Posterior cingulate gyrus (tissue), 11 donors: ENCODE measurements around the gene NT5C2.
"Not testable (repeated sequence)": the region's sequence is repeated elsewhere in the genome, so short reads cannot be mapped to it uniquely, and the experiment has no call there.

Experiments used
- DNase-seq, 10 donors: peaks; one replicate each; pipeline versions ENCODE4 v3.0.0 to v3.0.0-alpha.2; 2020 to 2021; ENCODE audit warnings: mixed read lengths in 3 of 10
- intact Hi-C: fragments of 100-400 bp; cut with DNase I; formaldehyde crosslinking; loops from one replicate; pipeline ENCODE4 v1.15.1; 2023

NT5C2 gene

DNA sequence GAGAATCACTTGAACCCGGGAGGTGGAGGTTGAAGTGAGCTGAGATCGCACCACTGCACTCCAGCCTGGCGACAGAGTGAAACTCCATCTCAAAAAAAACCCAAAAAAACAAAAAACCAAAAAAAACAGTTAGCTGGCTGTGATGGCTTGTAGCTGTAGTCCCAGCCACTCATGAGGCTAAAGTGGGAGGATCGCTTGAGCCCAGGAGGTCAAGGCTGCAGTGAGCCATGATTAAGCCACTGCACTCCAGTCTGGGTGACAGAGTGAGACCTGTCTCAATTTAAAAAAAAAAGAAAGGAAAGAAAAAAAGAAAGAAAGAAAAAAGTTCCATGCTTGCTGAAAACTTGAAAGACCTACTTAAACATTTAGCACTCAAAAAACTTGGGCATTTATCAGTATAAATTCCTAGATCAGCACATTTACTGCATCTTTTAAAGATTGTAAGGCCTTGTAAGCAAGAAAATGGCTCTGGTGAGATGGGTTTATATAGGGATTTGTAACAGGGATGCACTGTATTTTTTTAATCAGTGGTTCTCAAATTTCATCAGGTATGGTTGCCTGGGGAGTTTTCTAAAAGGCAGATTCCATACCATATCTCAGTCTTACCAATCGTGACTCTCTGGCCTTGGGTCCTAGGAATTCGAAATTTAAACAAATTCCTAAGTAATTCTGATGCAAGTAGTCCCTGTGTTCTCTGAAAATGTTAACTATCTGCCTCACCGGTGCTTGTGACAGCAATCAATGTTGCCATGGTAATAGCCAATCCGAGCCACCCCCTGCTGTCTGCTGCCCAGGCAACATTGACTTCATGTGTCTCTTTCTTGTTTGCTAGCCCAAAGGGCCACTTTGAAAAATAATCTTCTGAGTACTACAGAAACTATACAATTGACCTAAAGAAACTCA, 11.5 kb upstream of the NT5C2 start:
- intact Hi-C loops: no loop called here
- no peak for DNase-seq

DNA sequence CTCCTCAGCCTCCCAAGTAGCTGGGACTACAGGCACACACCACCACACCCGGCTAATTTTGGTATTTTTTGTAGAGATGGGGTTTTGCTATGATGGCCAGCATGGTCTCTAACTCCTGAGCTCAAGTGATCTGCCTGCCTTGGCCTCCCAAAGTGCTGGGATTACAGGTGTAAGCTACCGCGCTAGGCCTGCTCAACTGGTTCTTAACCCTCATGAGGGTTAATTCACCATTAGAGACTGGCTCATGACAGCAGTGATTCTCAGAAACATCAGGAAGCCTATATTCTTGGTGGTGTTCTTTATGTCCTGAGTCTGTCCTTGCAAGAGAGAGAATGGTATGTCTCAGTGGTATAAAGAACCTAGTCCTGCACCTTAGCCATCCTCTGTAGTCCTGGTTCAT, 10.4 kb upstream of the NT5C2 start:
- DNase-seq: no peak
- intact Hi-C loops: no loop called here

DNA sequence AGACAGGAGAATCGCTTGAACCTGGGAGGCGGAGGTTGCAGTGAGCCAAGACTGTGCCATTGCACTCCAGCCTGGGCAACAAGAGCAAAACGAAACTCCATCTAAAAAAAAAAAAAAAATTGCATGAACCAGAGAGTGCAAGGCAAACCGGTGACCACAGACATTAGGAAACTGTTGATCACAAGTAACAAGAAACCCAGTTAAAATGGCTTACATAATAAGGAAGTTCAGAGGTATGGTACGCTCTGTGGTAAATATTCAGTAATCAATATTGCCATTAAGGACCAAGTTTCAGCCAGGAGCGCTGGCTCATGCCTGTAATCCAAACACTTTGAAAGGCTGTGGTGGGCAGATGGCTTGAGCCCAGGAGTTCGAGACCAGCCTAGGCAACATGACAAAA, 9.2 kb upstream of the NT5C2 start:
- intact Hi-C loops: no loop called here
- no peak for DNase-seq

DNA sequence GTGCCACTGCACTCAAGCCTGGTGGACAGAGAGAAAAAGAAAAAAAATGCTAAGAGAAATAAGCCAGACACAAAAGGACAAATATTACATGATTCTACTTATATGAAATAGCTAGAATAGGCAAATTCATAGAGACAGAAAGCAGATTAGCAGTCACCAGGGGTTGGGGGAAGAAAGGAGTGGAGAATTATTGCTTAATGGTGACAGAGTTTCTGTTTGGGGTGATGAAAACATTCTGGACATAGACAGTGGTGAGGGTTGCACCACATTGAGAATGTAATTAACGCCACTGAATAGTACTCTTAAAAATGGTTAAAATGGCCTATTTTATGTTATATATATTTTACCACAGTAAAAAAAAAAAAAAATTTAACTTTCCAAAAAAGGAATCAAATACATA, 6.4 kb upstream of the NT5C2 start:
- intact Hi-C loops: loop anchor here (10.0 kb wide), 1 partner anchor 115 kb away; no protein-coding TSS in a partner anchor
- no peak for DNase-seq

DNA sequence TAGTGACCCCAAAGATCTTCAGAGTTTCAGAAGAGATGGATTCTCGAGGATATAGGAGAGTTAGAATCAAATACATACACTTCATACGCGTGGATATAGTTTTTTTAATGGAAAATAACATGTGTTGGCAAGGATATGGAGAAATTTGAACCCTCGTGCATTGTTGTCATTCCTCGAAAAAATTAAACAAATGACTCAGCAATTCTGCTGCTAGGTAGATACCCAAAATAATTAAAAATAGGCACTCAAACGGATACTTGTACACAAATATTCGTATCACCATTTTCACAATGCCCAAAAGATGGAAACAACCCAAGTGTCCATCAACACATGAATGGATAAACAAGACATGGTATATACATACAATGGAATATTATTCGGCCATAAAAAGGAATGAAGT, 5.6 kb upstream of the NT5C2 start:
- DNase-seq: no peak
- intact Hi-C loops: loop anchor here (10.0 kb wide), 1 partner anchor 114 kb away; no protein-coding TSS in a partner anchor

DNA sequence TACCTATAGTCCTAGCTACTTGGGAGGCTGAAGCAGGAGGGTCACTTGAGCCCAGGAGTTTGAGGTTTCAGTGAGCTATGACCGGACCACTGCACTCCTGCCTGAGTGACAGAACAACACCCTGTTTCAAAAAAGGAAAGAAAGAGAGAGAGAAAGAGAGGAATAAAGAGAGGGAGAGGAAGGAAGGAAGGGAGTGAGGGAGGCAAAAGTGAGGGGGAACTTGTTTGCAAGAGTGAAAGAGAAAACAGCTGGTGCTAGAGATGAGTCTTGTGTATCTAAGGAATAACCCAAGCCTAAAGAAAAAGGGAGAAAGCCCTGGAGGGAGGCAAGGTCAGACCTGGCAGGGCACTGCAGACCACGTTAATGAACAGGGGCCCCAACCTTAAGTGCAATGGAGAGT, 4.8 kb upstream of the NT5C2 start:
- intact Hi-C loops: loop anchor here (10.0 kb wide), 1 partner anchor 113 kb away; no protein-coding TSS in a partner anchor
- no peak for DNase-seq

DNA sequence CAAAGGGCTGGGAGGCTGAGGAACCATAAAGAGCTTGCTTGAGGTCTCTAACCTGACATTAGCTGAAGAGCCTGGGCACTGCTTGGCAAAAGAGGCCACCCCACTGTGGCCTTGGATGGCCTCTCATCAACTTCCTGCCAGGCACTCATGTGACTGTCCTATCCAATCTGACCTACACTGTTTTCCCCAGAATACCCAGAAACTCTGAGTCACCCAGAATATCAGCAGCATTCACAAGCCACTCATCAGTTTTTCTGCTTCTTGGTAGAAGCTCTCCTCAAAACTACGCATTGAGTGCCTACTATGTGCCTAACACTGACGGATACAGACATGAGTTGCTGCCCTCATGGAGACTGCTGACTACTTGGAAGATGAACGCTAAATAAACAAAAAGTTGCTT, 4.1 kb upstream of the NT5C2 start:
- intact Hi-C loops: loop anchor here (10.0 kb wide), 1 partner anchor 112 kb away; no protein-coding TSS in a partner anchor
- peak in 3 of 10 donors; percentile 16 to 30 (median 24) for DNase-seq

DNA sequence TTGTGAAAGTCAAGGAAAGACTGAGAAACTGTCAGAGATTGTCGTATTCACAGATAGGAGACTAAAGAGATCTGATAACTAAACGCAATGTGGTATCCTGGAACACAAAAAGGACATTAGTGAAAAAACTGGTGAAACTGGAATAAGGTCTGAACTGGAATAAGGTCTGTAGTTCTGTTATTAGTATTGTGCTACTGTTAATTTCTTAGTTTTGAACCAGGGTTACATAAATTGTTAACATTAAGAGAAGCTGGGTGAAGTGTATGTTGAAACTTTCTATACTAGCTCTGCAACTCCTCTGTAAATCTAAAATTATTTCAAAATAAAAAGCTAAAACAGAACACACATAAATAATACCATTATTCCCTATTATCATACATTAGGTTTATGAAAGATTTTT, 3.4 kb upstream of the NT5C2 start:
- DNase-seq: no peak
- intact Hi-C loops: loop anchor here (10.0 kb wide), 1 partner anchor 112 kb away; no protein-coding TSS in a partner anchor

DNA sequence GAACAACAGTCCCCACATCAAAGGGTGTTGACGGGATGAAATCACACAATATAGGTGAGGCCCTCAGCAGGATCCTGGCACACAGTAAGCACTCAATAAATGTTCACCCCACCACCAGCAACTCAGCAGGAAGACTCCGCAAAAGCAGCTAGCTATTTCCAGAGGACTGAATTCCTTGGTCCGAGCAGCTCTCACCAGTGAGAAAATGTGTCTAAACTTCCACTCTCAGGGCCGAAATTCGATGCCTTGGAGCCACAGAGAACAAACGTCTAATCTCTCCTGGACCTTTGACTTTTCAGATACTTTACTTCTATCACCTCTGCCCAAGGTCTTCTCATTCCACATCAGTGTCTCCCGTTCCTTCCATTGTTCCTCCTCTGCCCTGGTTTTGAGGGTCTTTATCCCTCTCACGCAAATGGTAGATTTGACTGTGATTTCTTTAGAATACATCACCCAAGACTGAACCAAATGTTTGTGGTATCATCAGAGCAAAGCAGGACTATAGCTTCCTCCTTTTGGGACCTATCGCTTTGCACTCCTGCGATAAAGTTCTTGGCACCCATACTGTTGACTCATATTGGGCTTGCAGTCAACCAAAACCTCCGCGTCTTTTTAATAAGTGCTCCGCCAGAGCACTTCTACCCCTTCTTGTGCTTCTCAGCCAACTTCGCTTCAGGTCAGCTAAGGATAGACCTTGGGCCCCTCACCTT, 903 bp upstream of the NT5C2 start:
- intact Hi-C loops: loop anchor here (5.0 to 10.0 kb wide), 2 partner anchors 109 to 277 kb away; partner anchors contain the start of gene CNNM2
- no peak for DNase-seq

DNA sequence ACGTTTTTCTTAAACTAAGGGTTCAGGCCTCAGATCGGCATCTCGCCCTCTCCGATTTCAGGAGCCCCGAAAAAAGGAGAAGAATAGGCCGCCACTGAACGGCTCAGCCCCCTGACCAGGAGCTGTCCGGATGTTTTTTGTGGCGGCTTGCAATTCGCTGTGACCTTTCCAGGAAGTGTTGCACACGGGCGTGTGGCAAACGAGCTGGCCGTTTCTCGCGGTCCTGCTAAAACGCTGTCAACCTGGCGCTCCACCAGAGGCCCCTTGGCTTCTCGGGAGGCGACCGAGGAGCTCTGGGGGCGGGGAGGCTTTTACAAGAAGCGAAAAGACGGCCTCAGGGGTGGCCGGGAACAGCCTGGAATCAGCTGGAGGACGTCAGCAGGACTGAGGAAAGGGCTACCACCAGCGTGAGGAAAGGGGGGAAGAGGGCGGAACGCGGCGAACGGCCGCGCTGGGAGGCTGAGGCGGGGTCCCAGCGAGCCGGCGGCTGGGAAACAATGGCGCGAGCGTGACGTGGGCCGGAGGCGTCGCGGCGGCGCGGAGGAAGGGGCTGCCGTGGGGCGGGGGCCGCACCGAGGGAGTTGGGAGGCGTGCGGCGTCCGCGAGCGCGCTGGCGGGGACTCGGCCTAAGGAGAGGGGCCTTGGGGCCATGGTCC, 493 bp downstream of the NT5C2 start:
- intact Hi-C loops: loop anchor here (5.0 to 10.0 kb wide), 2 partner anchors 108 to 275 kb away; partner anchors contain the start of gene CNNM2
- DNase-seq: peak; percentile 28 to 91 (median 58)

DNA sequence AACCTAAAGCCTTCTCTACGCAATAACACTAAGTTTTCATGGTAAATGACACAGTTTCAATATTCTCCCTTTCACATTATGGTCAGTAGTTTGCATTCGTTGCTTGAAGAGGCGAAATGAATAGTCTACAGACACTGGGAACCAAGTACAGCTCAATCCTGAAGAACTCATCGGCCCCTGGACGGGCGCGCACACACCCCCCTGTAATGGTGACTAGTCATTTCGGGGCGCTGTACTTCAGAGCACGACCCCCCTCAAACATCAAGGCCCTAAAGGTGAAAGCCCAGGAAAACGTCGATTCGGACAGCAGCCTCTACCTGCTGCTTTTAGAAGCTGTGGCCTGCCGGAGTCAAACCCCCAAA, 1.0 kb downstream of the NT5C2 start:
- intact Hi-C loops: loop anchor here (5.0 to 10.0 kb wide), 2 partner anchors 107 to 275 kb away; partner anchors contain the start of gene CNNM2
- DNase-seq: peak in 3 of 10 donors; percentile 15 to 85 (median 18)

DNA sequence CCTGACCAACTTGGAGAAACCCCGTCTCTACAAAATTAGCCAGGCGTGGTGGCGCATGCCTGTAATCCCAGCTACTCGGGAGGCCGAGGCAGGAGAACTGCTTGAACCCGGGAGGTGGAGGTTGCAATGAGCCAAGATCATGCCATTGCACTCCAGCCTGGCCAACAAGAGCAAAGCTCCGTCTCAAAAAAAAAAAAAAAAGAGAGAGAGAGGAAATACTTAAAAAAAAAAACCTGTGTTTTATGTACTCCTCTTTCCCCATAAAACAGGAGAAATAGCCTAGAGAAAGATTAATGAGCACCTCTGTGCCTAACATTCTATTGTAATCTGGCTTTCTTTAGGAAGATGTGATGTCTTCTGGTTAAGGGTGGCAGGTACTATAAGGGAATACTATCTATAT, 1.9 kb downstream of the NT5C2 start:
- intact Hi-C loops: loop anchor here (5.0 to 10.0 kb wide), 2 partner anchors 106 to 274 kb away; partner anchors contain the start of gene CNNM2
- DNase-seq: not testable (repeated sequence)

DNA sequence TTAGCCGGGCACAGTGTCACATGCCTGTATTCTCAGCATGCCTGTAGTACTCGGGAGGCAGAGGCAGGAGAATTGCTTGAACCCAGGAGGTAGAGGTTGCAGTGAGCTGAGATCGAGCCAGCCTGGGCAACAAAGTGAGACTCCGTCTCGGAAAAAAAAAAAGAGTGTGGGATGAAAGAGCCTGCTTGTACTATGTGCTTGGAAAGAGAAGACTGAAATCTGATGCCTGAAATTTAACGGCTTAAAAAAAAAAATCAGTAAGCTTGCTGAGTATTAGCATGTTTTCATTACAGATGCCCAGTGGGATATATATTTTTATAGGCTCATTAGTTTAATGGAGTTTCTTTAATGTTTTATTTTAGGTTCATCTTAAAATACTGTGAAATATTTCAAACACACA, 4.2 kb downstream of the NT5C2 start:
- peak in 1 of 10 donors; percentile 66 for DNase-seq
- intact Hi-C loops: no loop called here

DNA sequence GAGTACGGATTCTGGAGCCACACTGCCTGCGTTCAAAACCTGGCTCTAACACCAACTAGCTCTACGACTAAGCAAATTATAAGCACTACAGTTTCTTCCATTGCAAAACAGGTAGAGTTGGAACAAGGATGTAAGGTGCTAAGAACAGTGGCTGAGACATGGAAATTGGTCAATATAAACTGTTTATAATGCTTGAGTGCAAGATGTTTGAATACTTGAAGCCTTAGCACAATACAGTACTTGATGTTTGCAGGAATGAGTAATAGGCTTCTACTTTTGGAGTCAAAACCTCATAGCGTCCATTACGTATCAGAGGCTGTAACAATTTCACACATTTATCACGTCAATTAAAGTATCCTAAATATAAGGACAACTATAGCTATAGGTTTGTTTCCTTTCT, 6.9 kb downstream of the NT5C2 start:
- intact Hi-C loops: no loop called here
- no peak for DNase-seq

DNA sequence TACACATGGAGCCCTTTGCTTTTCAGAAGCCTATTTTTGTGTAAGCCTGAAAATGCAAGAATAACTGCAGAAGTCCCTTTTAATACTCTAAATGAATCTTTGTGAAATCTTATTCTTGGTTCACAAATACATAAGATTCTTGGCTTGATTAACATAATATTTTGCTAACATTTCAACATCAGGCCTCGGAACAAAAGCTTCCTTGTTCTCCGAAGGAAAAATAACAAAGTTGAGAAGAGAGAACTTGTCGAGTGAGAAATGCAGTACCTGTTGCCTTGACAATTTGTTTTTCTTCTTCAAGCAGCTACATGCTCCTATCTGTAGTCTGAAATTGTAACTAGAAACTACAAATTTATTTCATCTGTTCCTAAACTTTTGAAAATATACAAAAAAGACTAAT, 8.5 kb downstream of the NT5C2 start:
- no peak for DNase-seq
- intact Hi-C loops: no loop called here

DNA sequence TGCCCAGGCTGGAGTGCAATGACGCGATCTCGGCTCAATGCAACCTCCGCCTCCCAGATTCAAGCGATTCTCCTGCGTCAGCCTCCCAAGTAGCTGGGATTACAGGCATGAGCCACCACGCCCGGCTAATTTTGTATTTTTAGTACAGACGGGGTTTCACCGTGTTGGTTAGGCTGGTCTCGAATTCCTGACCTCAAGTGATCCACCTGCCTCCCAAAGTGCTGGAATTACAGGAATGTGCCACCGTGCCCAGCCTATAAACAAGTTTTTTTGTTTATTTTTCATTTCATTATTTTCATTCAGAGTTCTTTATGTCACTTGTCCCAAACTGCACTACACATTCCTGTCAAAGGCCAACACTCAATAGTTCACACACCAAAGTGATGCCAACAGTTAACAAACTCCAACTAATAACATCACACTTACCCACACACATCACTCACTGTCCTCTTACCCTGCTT, 9.1 kb downstream of the NT5C2 start:
- DNase-seq, intact Hi-C loops: not testable (repeated sequence)

DNA sequence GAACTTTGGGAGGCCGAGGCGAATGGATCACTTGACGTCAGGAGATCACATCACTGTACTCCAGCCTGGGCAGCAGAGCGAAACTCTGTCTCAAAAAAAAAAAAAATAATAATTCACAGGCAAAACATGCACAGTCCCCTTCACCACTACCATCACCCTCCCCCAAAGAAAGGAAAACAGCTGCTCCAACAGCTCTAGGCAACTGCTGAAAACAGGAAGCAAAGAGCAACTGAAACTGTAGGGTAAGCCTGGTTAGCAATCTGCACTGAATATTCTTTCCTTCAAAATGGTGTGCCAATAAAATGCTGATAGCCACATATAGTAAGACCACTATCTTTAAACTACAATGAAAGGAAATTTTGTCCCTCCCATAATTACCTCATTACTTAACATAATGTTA, 11.8 kb downstream of the NT5C2 start:
- DNase-seq: no peak

DNA sequence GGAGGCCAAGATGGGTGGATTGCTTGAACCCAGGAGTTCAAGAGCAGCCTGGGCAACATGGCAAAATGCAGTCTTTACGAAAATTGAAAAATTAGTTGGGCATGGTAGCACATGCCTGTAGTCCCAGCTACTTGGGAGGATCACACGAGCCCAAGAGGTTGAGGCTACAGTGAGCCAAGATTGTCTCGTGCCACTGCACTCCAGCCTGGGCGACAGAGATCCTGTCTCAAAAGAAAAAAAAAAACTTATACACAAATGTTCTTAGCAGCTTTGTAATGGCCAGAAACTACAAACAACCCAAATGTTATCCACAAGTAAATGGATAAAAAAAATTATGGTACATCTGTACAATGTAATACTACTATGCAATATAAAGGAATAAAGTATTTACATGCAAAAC, 12.6 kb downstream of the NT5C2 start:
- intact Hi-C loops: no loop called here
- no peak for DNase-seq

More for the DNA sequence above, 11.8 kb downstream of the NT5C2 start:
- intact Hi-C loops: no loop called here

DNA sequence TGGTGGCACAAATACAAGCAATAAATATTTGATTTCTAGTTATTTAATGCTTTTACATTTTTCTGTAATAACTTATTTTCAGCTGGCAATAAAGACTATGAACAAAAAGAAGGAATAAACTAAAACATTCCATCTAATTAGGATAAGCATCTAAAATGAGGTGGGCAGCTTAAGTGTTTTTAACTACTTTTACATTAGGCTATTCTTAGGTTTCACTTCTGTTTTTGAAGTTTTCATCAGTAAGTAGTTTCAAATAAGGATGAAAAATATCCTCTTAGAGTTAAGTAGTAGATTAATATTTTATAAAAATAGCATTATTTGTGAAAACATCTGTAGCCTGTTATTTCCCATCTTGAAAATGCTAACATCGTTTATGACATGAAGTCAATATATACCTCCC, 15.9 kb downstream of the NT5C2 start:
- intact Hi-C loops: no loop called here

DNA sequence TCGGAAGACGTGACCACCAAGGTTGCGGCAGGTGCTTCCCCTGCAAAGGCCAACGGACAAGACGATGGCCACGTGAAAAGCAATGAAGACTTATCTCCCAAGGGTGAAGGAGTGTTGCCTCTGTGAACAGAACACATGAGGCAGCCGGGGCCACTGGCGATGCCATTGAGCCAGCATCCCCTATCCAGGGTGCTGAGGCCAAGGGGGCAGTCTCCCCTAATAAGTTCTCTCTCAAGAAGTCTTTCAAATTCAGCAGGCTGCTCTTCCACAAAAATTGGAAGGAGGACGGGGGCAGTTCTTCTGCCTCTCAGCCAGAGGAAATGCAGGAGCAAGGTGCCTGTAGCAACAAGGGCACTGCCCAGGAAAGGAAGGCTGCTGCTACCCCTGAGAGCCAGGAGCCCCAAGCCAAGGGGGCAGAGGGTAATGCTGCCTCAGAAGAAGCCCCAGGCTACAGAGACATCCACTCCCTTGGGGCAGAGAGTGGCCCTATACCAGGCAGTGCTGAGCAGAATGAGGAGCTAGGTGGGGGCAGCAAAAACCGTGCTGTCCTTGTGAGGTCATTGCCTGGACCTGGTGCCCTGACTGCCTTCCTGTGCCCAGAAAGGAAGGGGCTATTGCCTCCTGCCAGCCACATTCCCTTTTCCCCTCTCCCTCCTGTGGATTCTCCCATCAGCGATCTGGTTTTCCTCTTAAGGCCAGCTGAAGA, 17.3 kb downstream of the NT5C2 start:
- intact Hi-C loops: no loop called here
- DNase-seq: no peak

More for the DNA sequence above, 15.9 kb downstream of the NT5C2 start:
- DNase-seq: no peak
